HepG2 (cell line): Measurements from ENCODE around the gene NAA25. TPM values are rescaled to one million over a fixed set of nuclear protein-coding genes. Genes with fewer than 3 reads are reported as not detected.
A peak's percentile ranks its signal among the peaks of the same experiment; 100 is the strongest.

Experiments used
- ATAC-seq: fragments of 200-7000 bp; cut with Tn5 transposase; 3 replicates; pipeline ENCODE4 v1.9.1; 2020; ENCODE audit warnings: mild to moderate bottlenecking, moderate library complexity
- BruUV-seq: library from RNA; stranded (reverse); fragments of 400-500 nt; replicated peaks from 2 replicates; lab custom pipeline; 2021; lab: Mats Ljungman, UMichigan
- CTCF ChIA-PET: fragments of 300-600 bp; formaldehyde crosslinking; extraction: SDS; loops from one replicate; lab custom pipeline; 2021; ENCODE audit warnings: low total read pairs, inconsistent platforms, low intra/inter-chr PET ratio; lab: Yijun Ruan, JAX
- POLR2A ChIA-PET: fragments of 350-600 bp; sonication (Branson Sonifier 250); formaldehyde crosslinking; loops from one replicate; lab custom pipeline; 2020; ENCODE audit warnings: antibody characterized with exemption, inconsistent platforms; lab: Yijun Ruan, JAX
- DNase-seq: peaks from one replicate; pipeline ENCODE4 v3.0.0-alpha.2; 2015; ENCODE audit warnings: low spot score
- FAIRE-seq: peaks from 3 replicates; lab custom pipeline; 2011; peaks lifted over from hg19 to GRCh38; lab: Jason Lieb, UNC
- H2AFZ ChIP-seq: one replicate; pipeline ENCODE4 v1.6.1; 2011; ENCODE audit warnings: low read length, inconsistent platforms
- H3K27ac ChIP-seq: fragments of 300-600 bp; 3 replicates; pipeline ENCODE4 v1.8.0; 2011; ENCODE audit warnings: mixed run types, mild to moderate bottlenecking, mixed read lengths, low read length, inconsistent platforms; ENCODE audit not compliant: insufficient read depth; ENCODE audit errors: extremely low read length
- H3K27me3 ChIP-seq, 2 experiments: fragments of 200-600 bp in 1 of 2; 2 replicates in 1 of 2; 3 replicates in 1 of 2; pipeline versions ENCODE4 v1.6.0 to v1.8.0; 2011; ENCODE audit warnings: low read length in 2 of 2, mild to moderate bottlenecking in 2 of 2, moderate library complexity in 2 of 2, inconsistent platforms in 1 of 2; ENCODE audit not compliant: insufficient read depth in 2 of 2, control insufficient read depth in 1 of 2
- H3K36me3 ChIP-seq, 2 experiments: fragments of 200-600 bp in 1 of 2; replicated peaks in 1 of 2; 2 replicates in 1 of 2; 3 replicates in 1 of 2; pipeline versions ENCODE4 v1.5.1 to v1.8.0; 2011; ENCODE audit warnings: low read length in 2 of 2, inconsistent platforms in 1 of 2; ENCODE audit not compliant: insufficient read depth in 2 of 2, control insufficient read depth in 1 of 2
- H3K4me1 ChIP-seq: 2 replicates; pipeline ENCODE4 v1.5.1; 2012; ENCODE audit warnings: low read length, inconsistent platforms; ENCODE audit not compliant: insufficient read depth
- H3K4me2 ChIP-seq: 2 replicates; pipeline ENCODE4 v1.6.0; 2011; ENCODE audit warnings: low read depth, low read length, inconsistent platforms
- H3K4me3 ChIP-seq, 3 experiments: fragments of 200-600 bp in 1 of 3; sonication (generic), shearing (Covaris generic) in 1 of 3; replicated peaks in 1 of 3; 2 replicates each; pipeline ENCODE4 v1.5.1; 2011 to 2016; ENCODE audit warnings: low read length in 3 of 3, inconsistent platforms in 2 of 3, low read depth in 2 of 3, mild to moderate bottlenecking in 2 of 3, control low read depth in 1 of 3, mixed read lengths in 1 of 3; ENCODE audit not compliant: insufficient read depth in 1 of 3
- H3K79me2 ChIP-seq: one replicate; pipeline ENCODE4 v1.6.1; 2011; ENCODE audit warnings: low read length, inconsistent platforms; ENCODE audit not compliant: insufficient read depth
- H3K9ac ChIP-seq: 2 replicates; pipeline ENCODE4 v1.6.0; 2011; ENCODE audit warnings: mild to moderate bottlenecking, low read depth, low read length, inconsistent platforms; ENCODE audit not compliant: insufficient read depth
- H3K9me3 ChIP-seq: 2 replicates; pipeline ENCODE4 v1.5.1; 2012; ENCODE audit warnings: mild to moderate bottlenecking, low read length
- H4K20me1 ChIP-seq: 2 replicates; pipeline ENCODE4 v1.6.0; 2011; ENCODE audit warnings: inconsistent platforms, mild to moderate bottlenecking, low read length, moderate library complexity; ENCODE audit not compliant: insufficient read depth
- GMEB1 ChIP-seq: sonication (generic); formaldehyde crosslinking; IDR thresholded peaks from 2 replicates; pipeline ENCODE4 v1.5.1; 2020; ENCODE audit warnings: missing genetic modification reagents, mild to moderate bottlenecking, borderline replicate concordance
- HNRNPUL1 ChIP-seq: fragments of 200-400 bp; formaldehyde crosslinking; IDR thresholded peaks from 2 replicates; pipeline ENCODE4 v1.6.1; 2017; ENCODE audit warnings: low read depth, mild to moderate bottlenecking, low read length, moderate library complexity
- IRF1 ChIP-seq: sonication (generic); formaldehyde crosslinking; IDR thresholded peaks from 2 replicates; pipeline ENCODE4 v1.4.0; 2020; ENCODE audit warnings: low read depth, mild to moderate bottlenecking, missing genetic modification reagents
- KLF11 ChIP-seq: IDR thresholded peaks from 2 replicates; pipeline ENCODE4 v1.6.1; 2016; ENCODE audit warnings: missing compliant biosample characterization
- MAFK ChIP-seq, 2 experiments: IDR thresholded peaks in 1 of 2; conservative IDR thresholded peaks in 1 of 2; 2 replicates each; pipeline ENCODE4 v1.6.1; 2011; ENCODE audit warnings: improper control_type of control experiment in 2 of 2, low read length in 2 of 2
- MEIS1 ChIP-seq: sonication (generic); formaldehyde crosslinking; IDR thresholded peaks from 2 replicates; pipeline ENCODE4 v1.9.0; 2021; ENCODE audit warnings: mild to moderate bottlenecking, missing genetic modification reagents, moderate library complexity, borderline replicate concordance
- REL ChIP-seq: sonication (generic); formaldehyde crosslinking; conservative IDR thresholded peaks from 2 replicates; pipeline ENCODE4 v1.8.0; 2022; ENCODE audit warnings: mild to moderate bottlenecking, missing genetic modification reagents, moderate library complexity
- RFXANK ChIP-seq: IDR thresholded peaks from 2 replicates; pipeline ENCODE4 v1.6.1; 2016
- SRF ChIP-seq: IDR thresholded peaks from 2 replicates; pipeline ENCODE4 v1.6.1; 2011; ENCODE audit warnings: mild to moderate bottlenecking, low read depth, low read length, moderate library complexity
- ZNF496 ChIP-seq: sonication (generic); formaldehyde crosslinking; IDR thresholded peaks from 2 replicates; pipeline ENCODE4 v1.8.1; 2023; ENCODE audit warnings: mild to moderate bottlenecking, moderate library complexity, missing genetic modification reagents; ENCODE audit not compliant: insufficient replicate concordance
- ZNF512B ChIP-seq: sonication (generic); formaldehyde crosslinking; IDR thresholded peaks from 2 replicates; pipeline ENCODE4 v1.5.1; 2020; ENCODE audit warnings: missing genetic modification reagents, mild to moderate bottlenecking, borderline replicate concordance
- ZNF839 ChIP-seq: sonication (generic); formaldehyde crosslinking; IDR thresholded peaks from 2 replicates; pipeline ENCODE4 v1.4.0; 2020; ENCODE audit warnings: missing genetic modification reagents, mild to moderate bottlenecking, borderline replicate concordance
- WGBS: methylation state at CpG from one replicate; pipeline ENCODE4 v1.1.6; 2017; ENCODE audit warnings: low lambda C conversion rate; 5-methylcytosine and 5-hydroxymethylcytosine counted together
- in situ Hi-C: cut with HindIII; loops from 2 replicates; pipeline ENCODE4 v1.10.0; 2017; ENCODE audit warnings: low pct_unique_long_range_greater_than_20kb; ENCODE audit not compliant: extremely low pct_ligation_motif_present
- intact Hi-C: fragments of 100-400 bp; cut with micrococcal nuclease; formaldehyde crosslinking; loops from one replicate; pipeline ENCODE4 v1.10.0; 2022; ENCODE audit not compliant: unreplicated experiment
- polyA plus RNA-seq, 8 experiments: library from polyadenylated mRNA; depleted of rRNA in 3 of 8; stranded (reverse) in 7 of 8; unstranded in 1 of 8; fragments of >200 nt; fragmentation: Illumina TruSeq in 4 of 8; extraction: Trizol in 4 of 8; gene quantifications; 2 replicates each; pipeline versions ENCODE4 v1.2.1 to v1.2.3, GENCODE V29; 2011 to 2016; ENCODE audit warnings: low read depth in 4 of 8, missing spikeins in 1 of 8, mixed read lengths in 1 of 8; ENCODE audit not compliant: insufficient read depth in 1 of 8
- total RNA-seq, 5 experiments: library from RNA; depleted of rRNA; stranded (reverse); fragments of >200 nt; fragmentation: Illumina TruSeq; extraction: Trizol; gene quantifications; 2 replicates each; pipeline ENCODE4 v1.2.3, GENCODE V29; 2016; ENCODE audit warnings: low read depth in 1 of 5
- TF ChIP-seq, protein P1 (sequence below): sonication (generic); formaldehyde crosslinking; IDR thresholded peaks from 2 replicates; pipeline ENCODE4 v1.4.0; 2020; ENCODE audit warnings: mild to moderate bottlenecking, missing genetic modification reagents, borderline replicate concordance
- TF ChIP-seq, protein P2 (sequence below): IDR thresholded peaks from 2 replicates; pipeline ENCODE4 v1.6.1; 2016; ENCODE audit warnings: control low read depth

Gene NAA25
- total and polyA plus RNA-seq, 2 of the 13 experiments (the other 11 are each of a cell fraction or from before 2014, with no cell fraction given), result 11.4 to 32.0 TPM

- peaks cover 11 to 69% of the 10 kb centered on the region in 2 experiments for H3K36me3 ChIP-seq
- POLR2A ChIA-PET, result no interaction called here
- TF ChIP-seq ZNF496 (CRISPR knock-in tag) (no peak), SRF (no peak), GMEB1 (CRISPR knock-in tag) (no peak), MAFK (conservative IDR thresholded peaks at IDR 0.05 in 1 of 2, IDR thresholded peaks at IDR 0.05 in 1 of 2; ENCODE audit: low read length in 2 of 2) (no peak), ZNF839 (CRISPR knock-in tag) (no peak), KLF11 (CRISPR knock-in tag) (no peak), REL (no peak), IRF1 (CRISPR knock-in tag) (no peak), MEIS1 (CRISPR knock-in tag) (no peak), HNRNPUL1 (no peak), ZNF512B (CRISPR knock-in tag) (no peak), RFXANK (CRISPR knock-in tag) (no peak)
- TF ChIP-seq, protein P1, sequence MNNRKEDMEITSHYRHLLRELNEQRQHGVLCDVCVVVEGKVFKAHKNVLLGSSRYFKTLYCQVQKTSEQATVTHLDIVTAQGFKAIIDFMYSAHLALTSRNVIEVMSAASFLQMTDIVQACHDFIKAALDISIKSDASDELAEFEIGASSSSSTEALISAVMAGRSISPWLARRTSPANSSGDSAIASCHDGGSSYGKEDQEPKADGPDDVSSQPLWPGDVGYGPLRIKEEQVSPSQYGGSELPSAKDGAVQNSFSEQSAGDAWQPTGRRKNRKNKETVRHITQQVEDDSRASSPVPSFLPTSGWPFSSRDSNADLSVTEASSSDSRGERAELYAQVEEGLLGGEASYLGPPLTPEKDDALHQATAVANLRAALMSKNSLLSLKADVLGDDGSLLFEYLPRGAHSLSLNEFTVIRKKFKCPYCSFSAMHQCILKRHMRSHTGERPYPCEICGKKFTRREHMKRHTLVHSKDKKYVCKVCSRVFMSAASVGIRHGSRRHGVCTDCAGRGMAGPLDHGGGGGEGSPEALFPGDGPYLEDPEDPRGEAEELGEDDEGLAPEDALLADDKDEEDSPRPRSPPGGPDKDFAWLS, result no peak
- TF ChIP-seq, protein P2, sequence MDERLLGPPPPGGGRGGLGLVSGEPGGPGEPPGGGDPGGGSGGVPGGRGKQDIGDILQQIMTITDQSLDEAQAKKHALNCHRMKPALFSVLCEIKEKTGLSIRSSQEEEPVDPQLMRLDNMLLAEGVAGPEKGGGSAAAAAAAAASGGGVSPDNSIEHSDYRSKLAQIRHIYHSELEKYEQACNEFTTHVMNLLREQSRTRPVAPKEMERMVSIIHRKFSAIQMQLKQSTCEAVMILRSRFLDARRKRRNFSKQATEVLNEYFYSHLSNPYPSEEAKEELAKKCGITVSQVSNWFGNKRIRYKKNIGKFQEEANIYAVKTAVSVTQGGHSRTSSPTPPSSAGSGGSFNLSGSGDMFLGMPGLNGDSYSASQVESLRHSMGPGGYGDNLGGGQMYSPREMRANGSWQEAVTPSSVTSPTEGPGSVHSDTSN (CRISPR knock-in tag), result no peak
These were observed 42.0 kb downstream of the NAA25 start for GRCh38 chr12:112066566-112066965.

More at GRCh38 chr12:112066566-112066965, 42.0 kb downstream of the NAA25 start:
- no peaks in the 10 kb centered on the region for H3K9me3 ChIP-seq
- H2AFZ ChIP-seq, result no peak overlapping the region
- H3K27ac ChIP-seq, result no peak overlapping the region
- H3K9ac ChIP-seq, result no peak overlapping the region
- H3K4me2 ChIP-seq, result no peak overlapping the region
- no peaks in the 10 kb centered on the region for H3K4me1 ChIP-seq
- no peaks in the 10 kb centered on the region for H3K27me3 ChIP-seq
- H3K79me2 ChIP-seq, result no peaks in the 10 kb centered on the region
- BruUV-seq, result TSS peak; percentile 23
- ATAC-seq (no peak), DNase-seq (no peak), FAIRE-seq (no peak)
- in situ Hi-C loops (no loop called here), intact Hi-C loops (no loop called here)
- CTCF ChIA-PET, result no interaction called here
- no peaks in the 10 kb centered on the region for H4K20me1 ChIP-seq
- 100% methylated on average over 2 of the region's 2 CpGs for WGBS
- no peak overlapping the region for H3K4me3 ChIP-seq
